T-helper 9 cell (primary cell): ENCODE data around the gene MPPED1.

ENCODE experiments used
- DNase-seq: peaks from one replicate; pipeline ENCODE4 v3.0.0-alpha.2; 2020

The MPPED1 gene

GRCh38 chr22:43479301-43479950, 67.6 kb downstream of the MPPED1 start:
- no peak for DNase-seq

- DNase-seq: no peak
Observed at GRCh38 chr22:43479962-43480361, 68.1 kb downstream of the MPPED1 start.

GRCh38 chr22:43481568-43482317, 69.9 kb downstream of the MPPED1 start:
- DNase-seq: no peak

GRCh38 chr22:43482318-43482625, 70.5 kb downstream of the MPPED1 start:
- DNase-seq: no peak

GRCh38 chr22:43483266-43483665, 71.5 kb downstream of the MPPED1 start:
- no peak for DNase-seq

- DNase-seq: no peak
Observed at GRCh38 chr22:43483669-43484068, 71.9 kb downstream of the MPPED1 start.

GRCh38 chr22:43484227-43484626, 72.4 kb downstream of the MPPED1 start:
- DNase-seq: no peak

- no peak for DNase-seq
Observed at GRCh38 chr22:43485502-43486089, 73.8 kb downstream of the MPPED1 start.

GRCh38 chr22:43487311-43488030, 75.7 kb downstream of the MPPED1 start:
- DNase-seq: no peak

- no peak for DNase-seq
Observed at GRCh38 chr22:43488031-43488866, 76.4 kb downstream of the MPPED1 start.

GRCh38 chr22:43488937-43489336, 77.1 kb downstream of the MPPED1 start:
- DNase-seq: no peak

- no peak for DNase-seq
Observed at GRCh38 chr22:43490311-43490710, 78.5 kb downstream of the MPPED1 start.

- DNase-seq: no peak
Observed at GRCh38 chr22:43491177-43491576, 79.4 kb downstream of the MPPED1 start.

GRCh38 chr22:43491737-43492136, 79.9 kb downstream of the MPPED1 start:
- DNase-seq: no peak

- DNase-seq: no peak
Observed at GRCh38 chr22:43493297-43493696, 81.5 kb downstream of the MPPED1 start.

- no peak for DNase-seq
Observed at GRCh38 chr22:43497956-43498855, 86.4 kb downstream of the MPPED1 start.

- DNase-seq: no peak
Observed at GRCh38 chr22:43498856-43499253, 87.0 kb downstream of the MPPED1 start.

GRCh38 chr22:43500792-43501785, 89.3 kb downstream of the MPPED1 start:
- no peak for DNase-seq

- no peak for DNase-seq
Observed at GRCh38 chr22:43501878-43502277, 90.1 kb downstream of the MPPED1 start.

- DNase-seq: no peak
Observed at GRCh38 chr22:43502306-43502874, 90.6 kb downstream of the MPPED1 start.
